ENCODE measurements around the gene TMEM11. TPM values are rescaled to one million over a fixed set of nuclear protein-coding genes. Genes with fewer than 3 reads are reported as not detected.
"Not testable (repeated sequence)": the region's sequence is repeated elsewhere in the genome, so short reads cannot be mapped to it uniquely, and the experiment has no call there.

The TMEM11 gene
- total RNA-seq, 1 donor from 2014 or later: 34.9 TPM

DNA sequence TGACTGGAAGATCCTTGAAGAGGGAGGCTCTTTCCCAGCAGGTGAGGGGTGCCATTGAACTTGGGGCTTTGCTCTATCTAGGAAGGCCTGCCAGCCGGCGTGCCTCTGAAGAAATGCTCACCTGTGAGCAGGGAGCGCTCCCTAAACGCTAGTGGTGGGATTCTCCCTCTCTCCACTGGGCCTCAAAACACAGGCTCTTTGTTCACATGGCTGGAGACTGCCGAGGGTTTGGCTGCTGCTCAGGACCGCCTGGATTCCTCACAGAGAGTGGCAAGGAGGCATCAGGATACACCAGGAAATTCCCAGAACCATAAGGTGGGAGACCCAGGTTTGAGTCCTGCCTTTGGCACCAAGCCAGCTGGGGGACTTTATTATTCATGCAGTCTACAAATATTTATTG, 17.6 kb upstream of the TMEM11 start:
- no peak for DNase-seq (ENCODE audit: low read depth)
- H3K4me3 ChIP-seq (ENCODE audit: low read depth, low read length): no peak overlapping the region
- TF ChIP-seq CTCF (conservative IDR thresholded peaks at IDR 0.05; ENCODE audit: low read depth, low read length): no peak

DNA sequence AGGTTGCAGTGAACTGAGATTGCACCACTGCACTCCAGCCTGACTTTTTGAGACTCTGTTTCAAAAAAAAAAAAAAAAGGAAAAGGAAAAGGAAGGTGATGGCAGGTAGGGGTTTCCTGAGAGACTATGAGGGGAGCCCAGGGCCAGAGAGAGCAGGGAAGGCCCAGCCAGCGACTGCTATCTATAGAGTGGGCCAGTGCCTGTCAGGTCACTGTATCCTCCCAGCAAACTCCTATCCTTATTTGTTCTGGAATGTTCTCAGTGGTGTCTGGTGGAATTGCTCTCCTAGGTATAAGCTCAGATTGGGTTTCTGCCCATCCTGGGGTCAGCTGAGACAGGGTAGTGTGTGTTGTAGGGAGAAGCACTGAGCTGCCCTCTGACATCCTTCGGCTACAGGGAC, 14.9 kb upstream of the TMEM11 start:
- H3K4me3 ChIP-seq (ENCODE audit: low read depth, low read length): no peak overlapping the region
- TF ChIP-seq CTCF (conservative IDR thresholded peaks at IDR 0.05; ENCODE audit: low read depth, low read length): no peak
- no peak for DNase-seq (ENCODE audit: low read depth)

- H3K4me3 ChIP-seq (ENCODE audit: low read depth, low read length): no peak overlapping the region
- no peak for DNase-seq (ENCODE audit: low read depth)
- TF ChIP-seq CTCF (conservative IDR thresholded peaks at IDR 0.05; ENCODE audit: low read depth, low read length): no peak
Measured at GRCh38 chr17:21228111-21228510, 14.2 kb upstream of the TMEM11 start.

- H3K4me3 ChIP-seq (ENCODE audit: low read depth, low read length); DNase-seq (ENCODE audit: low read depth): not testable (repeated sequence)
Measured at GRCh38 chr17:21227277-21227676, 13.3 kb upstream of the TMEM11 start.

GRCh38 chr17:21223086-21223485, 9.1 kb upstream of the TMEM11 start:
- no peak overlapping the region for H3K4me3 ChIP-seq (ENCODE audit: low read depth, low read length)
- DNase-seq (ENCODE audit: low read depth): no peak
- no peak for TF ChIP-seq CTCF (conservative IDR thresholded peaks at IDR 0.05; ENCODE audit: low read depth, low read length)

DNA sequence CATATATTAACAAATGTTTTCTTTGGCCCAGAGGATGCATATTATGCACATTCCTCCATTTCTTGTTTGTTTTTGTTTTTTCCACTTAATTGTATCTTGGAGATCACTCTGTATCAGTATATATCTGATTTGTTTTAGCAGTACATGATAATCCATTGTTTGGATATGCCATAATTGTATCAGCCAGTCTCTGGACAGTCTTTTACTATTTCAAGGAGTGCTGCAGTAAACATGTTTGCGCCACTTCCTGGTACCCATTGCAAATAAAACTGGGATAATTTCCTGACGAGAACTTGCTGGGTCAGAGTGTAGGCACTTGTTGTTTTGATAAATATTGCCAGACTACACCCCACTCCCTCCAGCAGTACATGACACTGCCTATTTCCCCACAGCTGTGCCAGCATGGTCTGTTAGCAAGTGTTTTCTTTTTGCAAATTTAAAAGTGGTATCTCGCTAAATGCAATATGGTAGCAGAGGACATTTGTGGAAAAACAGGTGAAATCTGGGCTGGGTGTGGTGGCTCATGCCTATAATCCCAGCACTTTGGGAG, 4.9 kb upstream of the TMEM11 start:
- no peak for DNase-seq (ENCODE audit: low read depth)
- H3K4me3 ChIP-seq (ENCODE audit: low read depth, low read length): no peak overlapping the region
- TF ChIP-seq CTCF (conservative IDR thresholded peaks at IDR 0.05; ENCODE audit: low read depth, low read length): no peak

DNA sequence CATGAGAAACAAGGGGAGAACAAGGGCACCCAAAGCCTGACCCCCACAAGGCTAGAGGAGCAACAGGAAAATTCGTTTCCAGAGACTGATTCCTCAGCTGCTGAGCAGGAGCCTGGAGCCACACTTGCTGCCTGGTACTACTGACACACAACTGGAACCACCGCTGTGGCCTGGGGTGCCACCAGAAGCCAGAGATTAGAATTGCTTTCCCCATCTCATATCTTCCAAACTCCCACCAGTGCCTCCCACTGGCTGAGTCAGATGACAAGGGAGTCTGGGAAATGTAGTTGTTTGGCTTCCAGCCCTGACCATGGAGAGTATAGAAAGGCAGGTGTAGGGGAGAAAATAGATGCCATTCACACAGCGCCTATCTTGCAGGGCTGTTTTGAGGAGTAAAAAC, 4.1 kb upstream of the TMEM11 start:
- no peak overlapping the region for H3K4me3 ChIP-seq (ENCODE audit: low read depth, low read length)
- peak; percentile 8 for TF ChIP-seq CTCF (conservative IDR thresholded peaks at IDR 0.05; ENCODE audit: low read depth, low read length)
- DNase-seq (ENCODE audit: low read depth): no peak

Measured in epithelial cell of proximal tubule (primary cell).